GM11168 (cell line): ENCODE results near the gene DNTT.

ENCODE experiments used
- in situ Hi-C: fragments of 300-500 bp; cut with MboI; formaldehyde crosslinking; loops from one replicate; pipeline ENCODE4 v1.12.0; 2022; ENCODE audit warnings: low sequenced_read_pairs; ENCODE audit not compliant: unreplicated experiment

The DNTT gene

DNA sequence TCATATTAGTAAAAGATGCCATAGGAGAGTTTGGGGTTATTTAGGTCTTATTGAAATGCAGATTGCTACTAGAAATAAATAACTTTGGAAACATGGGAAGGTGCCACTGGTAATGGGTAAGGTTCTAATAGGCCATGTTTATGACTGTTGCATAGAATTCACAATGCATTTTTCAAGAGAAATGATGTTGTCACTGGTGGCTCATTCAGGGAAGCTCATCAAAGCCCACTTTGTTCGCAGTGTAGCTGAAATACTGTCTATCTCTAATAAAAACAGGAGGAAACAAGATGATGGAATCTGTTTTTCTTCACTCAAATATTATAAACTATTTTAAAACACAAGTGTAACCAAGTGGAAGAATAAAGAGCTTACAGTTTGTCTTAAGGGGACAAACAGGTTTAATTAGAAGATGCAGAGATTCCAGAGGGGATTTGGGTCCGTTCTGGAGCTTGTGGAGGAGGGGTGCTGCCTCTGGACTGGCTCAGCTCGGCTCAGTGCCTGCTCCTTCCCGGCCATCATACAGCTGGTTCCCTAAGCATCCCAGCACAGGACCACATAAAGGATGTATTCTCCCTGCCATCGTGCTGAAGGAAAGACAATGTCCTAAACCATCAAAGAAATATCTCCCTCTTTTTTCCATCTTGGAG is 34.2 kb downstream of the DNTT start:
- in situ Hi-C loops, result no loop called here

DNA sequence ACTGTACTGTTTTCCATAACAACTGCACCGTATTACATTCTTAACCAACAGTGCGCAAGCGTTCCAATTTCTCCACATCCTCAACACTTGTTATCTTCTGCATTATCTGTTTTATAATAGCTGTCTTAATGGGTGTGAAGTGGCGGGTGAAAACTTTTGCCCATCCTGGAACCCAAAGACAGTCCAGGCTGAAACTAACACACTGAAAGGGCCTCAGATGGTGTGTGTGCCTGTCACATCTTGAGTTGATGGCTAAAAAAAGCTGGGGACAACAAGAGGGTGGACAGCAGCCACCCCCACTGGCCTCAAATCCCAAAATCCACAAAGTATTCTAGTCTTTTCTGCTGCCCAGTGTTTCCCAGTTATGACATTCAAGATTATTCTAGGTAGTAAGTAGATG is 35.1 kb downstream of the DNTT start:
- in situ Hi-C loops, result no loop called here

DNA sequence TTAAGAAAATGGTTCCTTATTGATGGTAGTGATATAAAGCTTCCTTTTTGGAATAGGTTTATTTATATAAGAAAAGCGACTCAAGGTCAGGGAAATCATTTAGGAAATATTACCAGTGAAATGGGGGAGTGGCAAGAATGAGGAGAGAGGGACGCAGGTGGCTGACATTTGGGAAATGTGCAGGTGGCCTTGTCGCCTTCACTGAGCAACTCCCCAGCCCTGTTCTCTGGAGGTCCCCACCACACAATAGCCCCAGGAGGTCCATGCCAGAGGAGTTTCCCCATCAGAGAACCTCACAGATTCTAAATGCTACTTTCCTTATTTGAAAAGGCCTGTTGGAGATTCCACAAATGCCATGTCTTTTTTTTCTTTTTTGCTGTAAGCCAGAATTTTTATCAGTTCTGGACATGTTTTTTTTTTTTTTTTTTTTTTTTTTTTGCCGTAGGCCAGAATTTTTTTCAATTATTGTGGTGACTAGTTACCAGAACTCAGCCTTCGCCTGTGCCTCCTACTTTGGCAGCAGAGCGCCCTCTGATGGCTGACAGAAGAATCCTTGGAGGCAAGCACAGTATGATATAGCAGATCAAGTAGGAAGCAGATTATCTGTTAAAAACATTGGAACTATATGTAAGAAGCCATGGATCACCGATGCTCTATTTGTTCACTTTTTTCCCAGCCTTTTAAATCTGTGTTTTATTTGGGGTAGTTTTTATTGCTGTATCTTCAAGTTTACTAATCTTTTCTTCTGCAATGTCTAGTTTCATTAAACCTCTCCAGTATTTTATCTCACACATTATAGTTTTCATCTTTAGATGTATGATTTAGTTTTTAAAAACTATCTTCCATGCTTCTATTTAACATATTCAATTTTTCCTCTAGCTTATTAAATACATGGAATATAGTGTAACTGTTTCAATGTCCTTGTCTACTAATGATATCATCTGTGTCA is 36.0 kb downstream of the DNTT start:
- in situ Hi-C loops, result no loop called here

DNA sequence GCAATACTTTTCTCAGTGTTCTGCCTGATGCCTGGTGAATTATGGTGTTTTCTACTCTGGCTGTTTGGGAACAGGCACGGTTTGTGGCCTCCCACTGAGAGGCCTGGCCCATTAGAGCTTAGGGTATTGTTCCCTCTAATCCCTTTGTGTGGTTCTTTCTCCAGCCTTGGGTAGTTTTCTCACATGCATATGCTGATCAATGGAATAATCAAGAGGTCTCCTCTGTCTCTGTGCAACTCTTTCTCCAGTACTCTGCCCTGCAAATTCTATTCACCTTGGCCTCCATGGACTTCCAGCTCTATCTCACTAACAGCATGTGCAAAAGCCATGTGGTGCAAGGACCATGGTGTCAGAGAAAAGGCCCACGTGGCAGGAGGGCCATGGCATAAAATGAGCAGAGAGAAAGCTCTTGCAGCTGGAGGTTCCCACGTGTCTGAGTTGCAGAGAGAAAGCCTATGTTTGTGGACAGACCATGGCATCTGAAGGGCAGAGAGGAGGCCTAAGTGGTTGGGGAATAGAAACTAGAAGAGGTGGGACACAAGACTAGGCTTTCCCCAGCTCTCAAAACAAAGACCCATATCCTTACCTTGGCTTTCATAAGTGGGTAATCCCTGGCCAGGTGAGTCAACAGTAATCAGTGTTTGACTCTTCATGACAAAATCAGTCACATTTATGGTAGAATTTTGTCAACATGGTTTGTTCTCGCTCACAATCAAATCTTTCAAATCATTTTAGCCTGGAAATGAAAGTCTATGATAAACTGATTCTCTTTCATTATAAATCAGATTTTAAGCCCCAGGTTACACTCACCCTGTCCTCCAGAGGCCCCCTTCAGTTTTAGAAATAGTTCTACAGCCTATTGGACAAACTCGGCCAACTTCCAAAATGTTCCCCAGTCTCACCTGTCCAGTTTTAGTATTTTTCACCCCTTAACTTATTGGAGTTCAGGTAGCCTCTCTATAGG is 37.3 kb downstream of the DNTT start:
- in situ Hi-C loops, result no loop called here

DNA sequence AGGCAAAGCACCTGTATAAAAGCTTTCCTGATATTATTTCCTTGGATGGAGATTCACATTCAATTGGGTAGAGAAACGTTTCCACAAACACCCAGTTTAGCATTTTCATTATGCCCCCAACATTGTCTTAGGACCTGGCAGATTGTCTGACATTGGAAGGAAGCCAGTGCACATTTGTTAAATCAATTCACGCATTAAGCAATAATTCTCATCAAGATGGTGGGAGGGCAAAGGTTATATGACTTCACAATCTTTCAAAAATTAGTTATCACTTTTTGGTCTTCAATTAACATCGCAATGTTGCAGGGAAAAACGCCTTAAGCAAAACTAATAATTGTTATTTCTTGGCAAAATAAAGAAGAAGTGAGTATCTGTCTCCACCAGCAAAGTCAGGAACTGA is 38.2 kb downstream of the DNTT start:
- in situ Hi-C loops, result no loop called here

DNA sequence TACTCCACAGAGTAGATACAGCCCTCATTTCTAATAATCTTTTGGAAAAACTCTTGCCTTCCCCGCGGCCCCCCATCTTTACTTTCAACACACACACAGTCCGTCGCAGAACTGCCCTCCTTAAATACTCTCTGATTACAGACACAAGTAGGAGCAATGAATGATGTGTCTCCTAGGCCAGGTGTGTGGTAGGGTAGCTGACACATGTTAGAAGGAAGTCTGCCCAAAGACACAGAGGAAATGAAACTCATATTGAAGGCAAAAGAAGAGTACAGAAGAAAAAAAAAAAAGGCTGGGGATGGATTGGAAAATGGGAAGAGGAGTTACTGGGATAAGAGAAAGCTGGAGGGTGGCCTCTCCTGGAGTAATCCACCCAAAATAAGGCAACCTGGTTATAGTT is 39.9 kb downstream of the DNTT start:
- in situ Hi-C loops, result no loop called here

DNA sequence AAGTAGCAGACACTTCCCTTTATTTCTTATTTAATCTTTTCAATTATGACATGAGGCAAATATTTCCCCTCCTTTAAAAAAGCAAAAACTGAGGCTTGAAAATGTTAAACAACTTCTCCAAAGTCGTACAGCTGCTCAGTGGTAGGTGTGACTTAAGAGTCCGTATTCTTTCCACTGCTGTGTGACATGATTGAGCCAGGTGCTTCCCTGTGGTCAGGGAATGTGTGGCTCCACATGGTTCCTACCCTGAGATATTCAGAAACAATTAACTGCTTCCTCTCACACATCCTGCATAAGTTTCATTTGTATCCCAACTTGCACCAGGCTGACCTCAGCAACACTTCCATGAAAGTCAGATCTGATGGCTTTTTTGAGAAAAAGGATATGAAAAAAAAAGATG is 41.0 kb downstream of the DNTT start:
- in situ Hi-C loops, result no loop called here

DNA sequence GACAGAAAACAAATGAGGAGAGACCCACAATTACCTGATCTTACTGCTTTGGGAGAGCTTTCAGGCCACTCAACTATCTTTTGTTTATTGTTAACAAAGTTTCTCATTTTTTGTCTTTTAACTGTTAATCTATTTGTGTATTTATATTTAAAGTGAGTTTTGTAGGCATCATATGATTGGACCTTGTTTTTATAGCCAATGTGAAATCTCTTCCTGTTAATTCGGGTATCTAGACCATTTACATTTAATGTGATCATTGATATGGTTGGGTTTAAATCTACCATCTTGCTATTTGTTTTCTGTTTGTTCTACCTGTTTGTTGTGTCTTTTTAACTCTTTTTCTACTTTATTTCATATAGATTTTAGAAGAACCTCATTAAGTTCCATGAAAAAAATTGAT is 42.1 kb downstream of the DNTT start:
- in situ Hi-C loops, result no loop called here

DNA sequence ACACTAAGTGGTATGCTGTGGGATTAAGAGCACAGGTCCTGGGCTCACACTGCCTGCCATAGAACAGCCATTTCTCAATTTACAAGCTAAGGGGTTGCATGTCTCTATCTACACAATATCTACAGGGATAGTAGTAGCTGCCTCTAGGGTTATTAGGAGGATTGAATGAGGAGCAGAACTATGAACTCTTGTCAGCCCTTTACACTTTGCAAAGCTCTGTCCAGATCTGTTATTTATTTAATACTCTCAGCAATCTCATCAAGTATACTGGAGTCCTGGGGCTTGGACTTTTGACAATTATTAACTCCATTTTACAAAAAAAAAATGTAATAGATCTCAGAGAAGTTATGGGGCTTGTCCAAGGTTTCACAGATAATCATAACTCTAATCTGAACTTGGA is 47.8 kb downstream of the DNTT start:
- in situ Hi-C loops, result no loop called here

DNA sequence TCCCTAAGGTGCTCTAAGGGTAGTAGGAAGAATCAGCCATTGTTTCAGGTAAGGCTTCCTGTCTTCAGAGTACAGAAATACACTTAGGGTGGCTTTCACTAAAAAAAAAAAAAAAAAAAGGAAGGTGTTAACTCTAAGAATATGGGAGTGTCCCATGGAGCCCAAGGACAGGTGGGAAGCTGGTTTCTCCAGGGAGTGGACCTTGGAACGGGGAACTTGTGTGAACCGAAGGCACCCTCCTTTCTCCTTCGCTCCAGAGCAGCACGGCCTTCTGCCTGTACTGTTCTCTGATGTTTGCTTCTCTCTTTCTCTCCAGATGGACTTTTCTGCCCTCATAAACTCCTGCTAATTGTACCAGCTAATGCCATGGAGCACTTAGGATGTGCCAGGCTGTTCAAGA is 48.3 kb downstream of the DNTT start:
- in situ Hi-C loops, result no loop called here

DNA sequence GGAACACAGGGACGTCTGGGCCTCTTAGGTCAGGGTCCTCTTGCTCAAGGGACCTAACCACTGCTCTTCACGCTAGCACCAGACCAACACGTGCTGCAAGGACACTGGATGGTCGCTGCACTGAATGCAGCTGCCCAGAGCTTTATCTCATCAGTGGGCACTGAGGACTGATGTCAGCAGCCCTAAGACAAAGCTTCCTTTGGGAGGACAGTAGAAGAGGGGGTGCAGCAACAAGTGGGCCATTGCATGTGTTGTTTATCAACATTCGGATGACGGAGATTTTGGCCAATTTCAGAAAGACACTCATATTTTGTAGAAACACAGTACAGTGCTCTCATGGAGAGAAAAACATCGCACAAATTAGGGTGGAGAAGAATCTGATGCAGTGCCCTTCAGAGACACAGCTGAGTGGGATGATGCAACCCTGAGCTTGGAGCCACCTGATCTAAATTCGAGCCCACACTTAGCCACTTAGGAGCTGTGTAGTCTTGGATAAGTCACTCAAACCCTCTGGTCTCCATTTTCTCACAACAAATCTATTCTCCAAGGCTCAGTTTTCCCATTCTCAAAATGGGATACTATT is 52.9 kb downstream of the DNTT start:
- in situ Hi-C loops, result no loop called here

DNA sequence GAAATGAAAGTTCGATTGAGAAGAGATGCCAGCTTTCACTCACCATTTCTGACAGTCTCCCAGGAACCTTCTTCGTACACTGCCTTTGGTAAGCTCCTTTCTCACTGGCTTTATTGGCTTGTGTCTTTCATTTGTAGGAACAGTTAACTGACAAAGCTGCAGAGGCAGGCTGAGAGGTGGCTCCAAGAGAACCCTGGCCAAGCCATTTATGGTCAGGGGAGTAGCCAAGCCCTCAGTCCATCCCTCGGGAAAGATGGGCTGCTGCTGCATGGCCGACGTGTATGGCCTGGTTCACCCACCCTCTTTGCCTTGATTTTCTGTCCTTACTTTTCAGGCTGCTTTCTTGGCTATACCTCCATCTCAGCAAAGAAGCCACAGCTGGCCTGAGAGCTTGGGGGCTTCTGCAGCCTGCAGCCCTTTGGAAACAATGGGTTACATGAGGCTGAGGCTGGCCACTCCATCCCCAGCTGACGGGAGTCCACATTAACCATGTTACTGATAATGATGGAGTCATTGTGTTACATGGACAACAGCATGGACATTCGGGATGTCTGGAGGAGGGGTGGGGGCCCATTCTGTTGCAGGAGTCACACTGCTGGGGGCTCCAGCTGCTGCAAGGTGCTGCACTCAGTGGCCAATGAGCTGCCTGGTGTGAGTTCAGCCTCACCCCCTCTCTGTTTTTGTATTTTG is 54.8 kb downstream of the DNTT start, which contains the start of gene OPALIN:
Gene OPALIN, minus strand, starts transcription at position 152 of the 690 bp plus-strand sequence. Its CDS starts 106 bp downstream, at position 46.
- in situ Hi-C loops, result no loop called here

DNA sequence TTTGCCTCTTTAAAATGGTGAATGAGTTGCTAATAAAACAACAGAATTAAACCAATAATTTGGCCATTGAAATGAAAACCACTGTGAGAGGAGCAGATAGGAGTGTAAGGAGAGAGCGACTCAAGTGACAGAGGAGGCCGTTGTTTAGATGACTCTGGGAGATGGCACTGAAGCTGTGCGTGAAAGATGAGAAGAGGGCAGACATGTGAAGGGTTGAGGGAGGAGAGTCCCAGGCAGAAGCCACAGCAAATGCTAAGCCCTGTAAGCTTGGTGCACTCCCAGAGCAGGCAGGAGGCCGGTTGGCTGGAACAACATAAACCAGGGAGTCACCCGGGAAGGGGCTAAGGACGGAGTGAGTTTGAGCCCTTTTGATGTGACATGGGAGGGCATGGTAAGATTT is 55.4 kb downstream of the DNTT start:
- in situ Hi-C loops, result no loop called here

DNA sequence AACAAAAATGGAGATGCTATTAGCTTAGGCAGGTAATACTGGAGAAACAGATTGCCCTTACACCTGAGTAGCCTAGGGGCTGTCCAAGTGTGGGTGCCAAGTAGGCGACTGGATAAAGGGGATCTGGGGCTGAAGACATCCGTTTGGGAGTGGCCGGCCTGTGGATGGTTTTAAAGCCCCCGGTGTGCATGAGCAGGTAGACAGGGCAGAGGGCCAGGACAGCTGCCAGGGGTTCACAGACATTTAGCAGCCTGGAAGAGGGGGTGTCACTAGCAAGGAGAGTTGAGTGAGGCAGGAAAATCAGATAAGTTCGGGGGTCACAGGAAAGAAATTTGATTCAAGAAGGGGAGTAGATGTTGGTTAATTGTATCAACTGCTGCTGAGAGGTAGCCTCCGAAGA is 56.1 kb downstream of the DNTT start:
- in situ Hi-C loops, result no loop called here

DNA sequence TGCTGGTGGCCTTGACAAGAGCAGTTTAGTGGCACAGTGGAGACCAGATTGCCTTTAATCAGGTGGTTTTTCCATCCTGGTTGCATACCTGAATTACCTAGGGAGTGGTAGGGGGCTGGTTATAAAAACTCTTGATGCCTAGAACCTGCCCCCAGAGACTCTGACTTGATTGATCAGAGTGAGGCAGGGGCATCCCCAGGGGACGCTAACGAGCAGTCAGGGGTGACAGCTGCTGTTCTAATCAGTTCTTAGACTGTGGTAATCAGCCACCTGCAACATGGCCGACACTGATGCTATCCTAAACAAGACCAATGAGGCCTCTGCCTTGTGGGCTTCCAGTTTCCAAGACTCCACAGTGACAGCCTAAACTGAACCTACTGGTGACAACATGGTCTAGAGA is 56.5 kb downstream of the DNTT start:
- in situ Hi-C loops, result no loop called here

DNA sequence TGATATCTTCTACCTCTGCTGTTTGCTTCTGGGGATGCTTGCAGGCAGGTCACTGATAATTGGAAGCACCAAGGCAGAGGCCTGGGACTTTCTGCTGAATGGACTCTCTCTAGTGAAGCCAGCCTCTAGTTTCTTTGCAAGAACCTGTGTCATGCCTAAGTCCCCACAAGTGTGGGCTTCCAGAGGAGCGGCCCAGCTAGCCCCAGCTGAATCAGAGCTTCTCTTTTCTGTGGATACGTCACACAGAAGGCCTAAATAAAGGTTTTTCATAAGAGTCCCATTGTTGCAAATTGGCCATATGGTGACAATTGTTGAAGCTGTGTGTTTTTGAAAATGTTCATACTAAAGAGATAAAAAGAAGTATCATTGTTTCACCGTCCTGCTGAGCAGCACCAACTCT is 61.3 kb downstream of the DNTT start:
- in situ Hi-C loops, result no loop called here

DNA sequence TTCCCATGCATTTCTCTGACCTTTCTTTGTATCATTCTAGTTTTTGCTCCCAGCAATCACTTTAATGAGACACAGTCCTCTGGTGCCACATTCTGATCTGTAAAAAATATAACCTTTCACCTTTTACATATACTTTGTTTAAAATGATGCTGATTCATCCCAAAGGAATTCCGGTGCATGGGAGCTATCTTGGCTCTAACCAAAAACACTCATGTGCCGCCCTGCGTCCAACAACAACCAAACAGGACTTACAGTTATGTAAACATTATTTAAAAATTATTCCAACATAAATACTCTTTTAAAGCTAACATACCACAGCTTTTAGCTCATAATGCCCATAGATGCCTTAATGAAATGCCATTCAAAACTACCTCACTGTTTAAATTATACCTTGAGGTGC is 62.3 kb downstream of the DNTT start:
- in situ Hi-C loops, result no loop called here

DNA sequence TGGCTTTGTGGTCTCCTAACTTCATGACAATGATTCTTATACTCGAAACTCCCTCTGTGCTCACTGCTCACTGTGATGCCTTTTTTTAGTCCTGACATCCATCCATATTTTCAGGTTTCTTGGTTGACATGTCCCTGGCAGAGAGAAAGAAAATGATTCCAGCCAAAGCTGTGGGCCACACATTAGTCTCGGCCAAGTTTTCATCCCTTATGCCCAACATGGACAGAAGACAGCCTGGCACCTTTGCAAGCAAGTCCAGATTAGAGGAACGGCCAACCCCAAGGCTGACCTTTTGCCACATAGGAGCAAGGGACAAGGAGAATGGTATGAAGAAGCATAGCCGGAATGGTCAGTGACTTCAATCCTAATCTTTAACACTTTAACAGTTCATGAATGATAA is 63.2 kb downstream of the DNTT start:
- in situ Hi-C loops, result no loop called here

DNA sequence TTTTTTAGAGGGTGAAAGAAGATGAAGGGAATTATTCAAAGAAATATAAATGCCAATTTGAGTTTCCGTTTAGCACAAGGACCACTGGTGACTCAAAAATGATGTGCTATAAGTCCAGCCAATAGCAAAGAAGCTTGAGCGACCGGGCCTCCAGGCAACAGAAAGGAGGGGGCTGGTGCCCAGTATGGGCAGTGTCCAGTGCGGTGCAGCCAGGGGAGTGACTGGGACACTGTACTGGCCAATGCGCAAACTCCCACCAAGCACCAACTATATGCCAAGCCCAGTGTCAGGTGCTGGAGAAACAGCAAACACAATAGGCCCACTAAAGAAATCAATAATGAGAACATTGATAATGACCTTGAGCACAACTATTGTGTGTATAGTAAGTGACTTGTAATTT is 64.7 kb downstream of the DNTT start:
- in situ Hi-C loops, result no loop called here
